Measurements from ENCODE around the gene SFRP5. TPM values are rescaled to one million over a fixed set of nuclear protein-coding genes. Genes with fewer than 3 reads are reported as not detected.
A peak's percentile ranks its signal among the peaks of the same experiment; 100 is the strongest.

Gene SFRP5
- total RNA-seq, 1 donor from 2014 or later: 1.6 TPM

- Histone ChIP-seq H3K9me3 (ENCODE audit: control insufficient read depth in 3 of 3, low read length in 3 of 3) (no peaks in the 10 kb centered on the region), H3K9ac (ENCODE audit: low read depth in 1 of 3, low read length in 3 of 3) (no peak overlapping the region), H3K4me3 (ENCODE audit: low read length in 3 of 3) (no peak overlapping the region), H3K27ac (ENCODE audit: low read depth, low read length) (no peak overlapping the region), H3K36me3 (ENCODE audit: control insufficient read depth in 3 of 3, insufficient read depth in 3 of 3, low read length in 3 of 3) (no peaks in the 10 kb centered on the region), H3K27me3 (ENCODE audit: control insufficient read depth in 3 of 3, insufficient read depth in 3 of 3, low read length in 3 of 3) (peaks cover 0 to 2% (median 0%) of the 10 kb centered on the region in 3 donors), H3K4me1 (ENCODE audit: control insufficient read depth in 3 of 3, insufficient read depth in 3 of 3, low read length in 3 of 3) (peaks cover under 1 to 5% (median 3%) of the 10 kb centered on the region in 3 donors)
Measured at GRCh38 chr10:97731346-97732051, 40.3 kb downstream of the SFRP5 start.

- no peaks in the 10 kb centered on the region for H3K9me3 ChIP-seq (ENCODE audit: control insufficient read depth in 3 of 3, low read length in 3 of 3)
- H3K27me3 ChIP-seq (ENCODE audit: control insufficient read depth in 3 of 3, insufficient read depth in 3 of 3, low read length in 3 of 3): peaks cover 0 to 2% (median 0%) of the 10 kb centered on the region in 3 donors
- H3K9ac ChIP-seq (ENCODE audit: low read depth in 1 of 3, low read length in 3 of 3): no peak overlapping the region
- peaks cover 0 to 4% (median 2%) of the 10 kb centered on the region in 3 donors for H3K4me1 ChIP-seq (ENCODE audit: control insufficient read depth in 3 of 3, insufficient read depth in 3 of 3, low read length in 3 of 3)
- H3K36me3 ChIP-seq (ENCODE audit: control insufficient read depth in 3 of 3, insufficient read depth in 3 of 3, low read length in 3 of 3): no peaks in the 10 kb centered on the region
- H3K27ac ChIP-seq (ENCODE audit: low read depth, low read length): no peak overlapping the region
- H3K4me3 ChIP-seq (ENCODE audit: low read length in 3 of 3): no peak overlapping the region
Measured at GRCh38 chr10:97729014-97729413, 42.8 kb downstream of the SFRP5 start.

GRCh38 chr10:97726636-97727178, 45.1 kb downstream of the SFRP5 start:
- Histone ChIP-seq H3K4me1 (ENCODE audit: control insufficient read depth in 3 of 3, insufficient read depth in 3 of 3, low read length in 3 of 3) (peaks cover 0 to 4% (median 2%) of the 10 kb centered on the region in 3 donors), H3K9ac (ENCODE audit: low read depth in 1 of 3, low read length in 3 of 3) (no peak overlapping the region), H3K9me3 (ENCODE audit: control insufficient read depth in 3 of 3, low read length in 3 of 3) (no peaks in the 10 kb centered on the region), H3K36me3 (ENCODE audit: control insufficient read depth in 3 of 3, insufficient read depth in 3 of 3, low read length in 3 of 3) (no peaks in the 10 kb centered on the region), H3K27me3 (ENCODE audit: control insufficient read depth in 3 of 3, insufficient read depth in 3 of 3, low read length in 3 of 3) (peaks cover 0 to 2% (median 0%) of the 10 kb centered on the region in 3 donors), H3K27ac (ENCODE audit: low read depth, low read length) (no peak overlapping the region), H3K4me3 (ENCODE audit: low read length in 3 of 3) (peak overlapping the region in 2 of 3 donors; percentile 13 to 54)

GRCh38 chr10:97724341-97724941, 47.4 kb downstream of the SFRP5 start:
- peaks cover 3 to 4% (median 4%) of the 10 kb centered on the region in 3 donors for H3K4me1 ChIP-seq (ENCODE audit: control insufficient read depth in 3 of 3, insufficient read depth in 3 of 3, low read length in 3 of 3)
- H3K27ac ChIP-seq (ENCODE audit: low read depth, low read length): no peak overlapping the region
- peaks cover 0 to 2% (median 0%) of the 10 kb centered on the region in 3 donors for H3K27me3 ChIP-seq (ENCODE audit: control insufficient read depth in 3 of 3, insufficient read depth in 3 of 3, low read length in 3 of 3)
- H3K4me3 ChIP-seq (ENCODE audit: low read length in 3 of 3): no peak overlapping the region
- no peaks in the 10 kb centered on the region for H3K36me3 ChIP-seq (ENCODE audit: control insufficient read depth in 3 of 3, insufficient read depth in 3 of 3, low read length in 3 of 3)
- H3K9me3 ChIP-seq (ENCODE audit: control insufficient read depth in 3 of 3, low read length in 3 of 3): no peaks in the 10 kb centered on the region
- H3K9ac ChIP-seq (ENCODE audit: low read depth in 1 of 3, low read length in 3 of 3): no peak overlapping the region

- Histone ChIP-seq H3K9ac (ENCODE audit: low read depth in 1 of 3, low read length in 3 of 3) (no peak overlapping the region), H3K4me1 (ENCODE audit: control insufficient read depth in 3 of 3, insufficient read depth in 3 of 3, low read length in 3 of 3) (peaks cover 13 to 15% (median 13%) of the 10 kb centered on the region in 3 donors), H3K27ac (ENCODE audit: low read depth, low read length) (no peak overlapping the region), H3K4me3 (ENCODE audit: low read length in 3 of 3) (no peak overlapping the region), H3K27me3 (ENCODE audit: control insufficient read depth in 3 of 3, insufficient read depth in 3 of 3, low read length in 3 of 3) (peaks cover 0 to 2% (median 0%) of the 10 kb centered on the region in 3 donors), H3K9me3 (ENCODE audit: control insufficient read depth in 3 of 3, low read length in 3 of 3) (no peaks in the 10 kb centered on the region), H3K36me3 (ENCODE audit: control insufficient read depth in 3 of 3, insufficient read depth in 3 of 3, low read length in 3 of 3) (peaks cover 0 to 5% (median 0%) of the 10 kb centered on the region in 3 donors)
Measured at GRCh38 chr10:97723001-97723400, 48.8 kb downstream of the SFRP5 start.

- H3K27me3 ChIP-seq (ENCODE audit: control insufficient read depth in 3 of 3, insufficient read depth in 3 of 3, low read length in 3 of 3): peaks cover 0 to 2% (median 0%) of the 10 kb centered on the region in 3 donors
- peaks cover 0 to 5% (median 0%) of the 10 kb centered on the region in 3 donors for H3K36me3 ChIP-seq (ENCODE audit: control insufficient read depth in 3 of 3, insufficient read depth in 3 of 3, low read length in 3 of 3)
- H3K9ac ChIP-seq (ENCODE audit: low read depth in 1 of 3, low read length in 3 of 3): no peak overlapping the region
- peaks cover 13 to 16% (median 15%) of the 10 kb centered on the region in 3 donors for H3K4me1 ChIP-seq (ENCODE audit: control insufficient read depth in 3 of 3, insufficient read depth in 3 of 3, low read length in 3 of 3)
- H3K4me3 ChIP-seq (ENCODE audit: low read length in 3 of 3): no peak overlapping the region
- H3K27ac ChIP-seq (ENCODE audit: low read depth, low read length): no peak overlapping the region
- no peaks in the 10 kb centered on the region for H3K9me3 ChIP-seq (ENCODE audit: control insufficient read depth in 3 of 3, low read length in 3 of 3)
Measured at GRCh38 chr10:97721871-97722780, 49.7 kb downstream of the SFRP5 start.

DNA sequence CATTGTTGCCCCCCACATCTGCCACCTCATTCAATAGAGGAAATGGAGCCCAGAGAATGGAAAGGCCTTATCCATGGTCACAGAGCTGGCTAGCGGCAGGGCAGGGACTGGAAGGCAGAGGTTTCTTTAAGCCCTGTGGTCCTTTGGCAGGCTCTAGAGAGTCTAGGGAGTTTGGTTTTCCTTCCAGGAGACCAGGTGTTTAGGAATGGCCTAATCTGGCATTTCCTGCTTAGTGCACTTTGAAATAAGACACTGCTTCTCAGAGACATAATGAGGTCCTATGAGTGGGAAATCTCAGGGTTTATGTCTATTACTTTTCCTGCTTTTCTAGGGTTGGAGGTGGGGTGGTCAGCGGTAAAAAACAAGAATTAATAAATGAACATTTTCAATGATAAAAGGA, 52.2 kb downstream of the SFRP5 start:
- peaks cover 0 to 10% (median 0%) of the 10 kb centered on the region in 3 donors for H3K27me3 ChIP-seq (ENCODE audit: control insufficient read depth in 3 of 3, insufficient read depth in 3 of 3, low read length in 3 of 3)
- H3K9ac ChIP-seq (ENCODE audit: low read depth in 1 of 3, low read length in 3 of 3): no peak overlapping the region
- peaks cover 10 to 28% (median 15%) of the 10 kb centered on the region in 3 donors for H3K4me1 ChIP-seq (ENCODE audit: control insufficient read depth in 3 of 3, insufficient read depth in 3 of 3, low read length in 3 of 3)
- H3K27ac ChIP-seq (ENCODE audit: low read depth, low read length): no peak overlapping the region
- H3K9me3 ChIP-seq (ENCODE audit: control insufficient read depth in 3 of 3, low read length in 3 of 3): no peaks in the 10 kb centered on the region
- peaks cover 0 to 5% (median 0%) of the 10 kb centered on the region in 3 donors for H3K36me3 ChIP-seq (ENCODE audit: control insufficient read depth in 3 of 3, insufficient read depth in 3 of 3, low read length in 3 of 3)
- no peak overlapping the region for H3K4me3 ChIP-seq (ENCODE audit: low read length in 3 of 3)

- peaks cover 15 to 28% (median 16%) of the 10 kb centered on the region in 3 donors for H3K4me1 ChIP-seq (ENCODE audit: control insufficient read depth in 3 of 3, insufficient read depth in 3 of 3, low read length in 3 of 3)
- H3K36me3 ChIP-seq (ENCODE audit: control insufficient read depth in 3 of 3, insufficient read depth in 3 of 3, low read length in 3 of 3): peaks cover 0 to 5% (median 0%) of the 10 kb centered on the region in 3 donors
- H3K9me3 ChIP-seq (ENCODE audit: control insufficient read depth in 3 of 3, low read length in 3 of 3): no peaks in the 10 kb centered on the region
- no peak overlapping the region for H3K4me3 ChIP-seq (ENCODE audit: low read length in 3 of 3)
- H3K27me3 ChIP-seq (ENCODE audit: control insufficient read depth in 3 of 3, insufficient read depth in 3 of 3, low read length in 3 of 3): peaks cover 0 to 10% (median 0%) of the 10 kb centered on the region in 3 donors
- H3K27ac ChIP-seq (ENCODE audit: low read depth, low read length): no peak overlapping the region
- H3K9ac ChIP-seq (ENCODE audit: low read depth in 1 of 3, low read length in 3 of 3): peak overlapping the region in 1 of 3 donors; percentile 1
Measured at GRCh38 chr10:97718659-97719142, 53.1 kb downstream of the SFRP5 start.

DNA sequence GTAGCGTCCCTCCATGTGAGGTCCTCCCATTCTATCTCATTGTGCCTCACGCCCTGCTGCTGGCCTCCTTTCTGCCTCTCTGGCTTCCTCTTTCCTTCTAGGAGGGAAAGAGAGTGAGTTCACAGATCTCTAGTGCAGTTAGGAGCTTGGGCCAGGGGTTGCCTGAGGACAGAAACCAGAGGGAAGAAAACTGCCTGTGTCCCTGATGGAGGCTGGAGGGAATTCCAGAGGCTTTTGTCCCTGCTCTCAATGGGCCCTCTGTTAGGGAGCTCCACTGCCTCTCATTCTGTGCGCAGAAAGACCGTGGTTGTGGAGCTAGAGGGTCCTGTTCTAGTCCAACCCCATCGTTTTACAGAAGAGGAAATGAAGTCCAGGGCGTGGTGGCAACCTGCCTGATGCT, 53.6 kb downstream of the SFRP5 start:
- Histone ChIP-seq H3K4me1 (ENCODE audit: control insufficient read depth in 3 of 3, insufficient read depth in 3 of 3, low read length in 3 of 3) (peaks cover 17 to 28% (median 18%) of the 10 kb centered on the region in 3 donors), H3K36me3 (ENCODE audit: control insufficient read depth in 3 of 3, insufficient read depth in 3 of 3, low read length in 3 of 3) (peaks cover 0 to 5% (median 0%) of the 10 kb centered on the region in 3 donors), H3K4me3 (ENCODE audit: low read length in 3 of 3) (no peak overlapping the region), H3K27me3 (ENCODE audit: control insufficient read depth in 3 of 3, insufficient read depth in 3 of 3, low read length in 3 of 3) (peaks cover 0 to 10% (median 0%) of the 10 kb centered on the region in 3 donors), H3K27ac (ENCODE audit: low read depth, low read length) (no peak overlapping the region), H3K9ac (ENCODE audit: low read depth in 1 of 3, low read length in 3 of 3) (no peak overlapping the region), H3K9me3 (ENCODE audit: control insufficient read depth in 3 of 3, low read length in 3 of 3) (no peaks in the 10 kb centered on the region)
